ACHN (cell line): Measurements from ENCODE around the gene OR51B2.

ENCODE experiments used
- DNase-seq: peaks from one replicate; pipeline ENCODE4 v3.0.0-alpha.2; 2015
- in situ Hi-C: cut with HindIII; loops from 2 replicates; pipeline ENCODE4 v1.10.0; 2017; ENCODE audit warnings: low sequenced_read_pairs, low pct_ligation_motif_present, low pct_unique_long_range_greater_than_20kb

OR51B2 gene

DNA sequence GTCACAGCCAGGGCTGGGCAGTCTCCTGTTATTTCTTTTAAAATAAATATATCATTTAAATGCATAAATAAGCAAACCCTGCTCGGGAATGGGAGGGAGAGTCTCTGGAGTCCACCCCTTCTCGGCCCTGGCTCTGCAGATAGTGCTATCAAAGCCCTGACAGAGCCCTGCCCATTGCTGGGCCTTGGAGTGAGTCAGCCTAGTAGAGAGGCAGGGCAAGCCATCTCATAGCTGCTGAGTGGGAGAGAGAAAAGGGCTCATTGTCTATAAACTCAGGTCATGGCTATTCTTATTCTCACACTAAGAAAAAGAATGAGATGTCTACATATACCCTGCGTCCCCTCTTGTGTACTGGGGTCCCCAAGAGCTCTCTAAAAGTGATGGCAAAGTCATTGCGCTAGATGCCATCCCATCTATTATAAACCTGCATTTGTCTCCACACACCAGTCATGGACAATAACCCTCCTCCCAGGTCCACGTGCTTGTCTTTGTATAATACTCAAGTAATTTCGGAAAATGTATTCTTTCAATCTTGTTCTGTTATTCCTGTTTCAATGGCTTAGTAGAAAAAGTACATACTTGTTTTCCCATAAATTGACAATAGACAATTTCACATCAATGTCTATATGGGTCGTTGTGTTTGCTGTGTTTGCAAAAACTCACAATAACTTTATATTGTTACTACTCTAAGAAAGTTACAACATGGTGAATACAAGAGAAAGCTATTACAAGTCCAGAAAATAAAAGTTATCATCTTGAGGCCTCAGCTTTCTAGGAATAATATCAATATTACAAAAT is 35.8 kb downstream of the OR51B2 start:
- no peak for DNase-seq
- in situ Hi-C loops: no loop called here

DNA sequence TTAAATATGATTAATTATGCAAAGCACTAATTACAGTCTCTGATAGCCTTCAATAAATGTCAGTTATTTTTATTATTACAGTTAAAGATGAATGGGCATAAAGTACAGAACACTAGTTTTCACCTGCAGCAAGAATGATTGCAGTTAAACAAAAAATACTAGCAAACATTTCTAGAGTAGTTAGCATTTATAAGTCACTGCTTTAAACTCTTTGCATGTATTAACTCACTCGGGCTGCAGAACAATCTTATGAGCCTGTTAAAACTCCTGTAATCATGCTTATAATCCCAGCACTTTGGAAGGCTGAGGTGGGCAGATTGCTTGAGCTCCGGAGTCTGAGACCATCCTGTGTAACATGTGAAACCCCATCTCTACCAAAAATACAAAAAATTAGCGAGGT is 37.2 kb downstream of the OR51B2 start:
- in situ Hi-C loops: no loop called here

DNA sequence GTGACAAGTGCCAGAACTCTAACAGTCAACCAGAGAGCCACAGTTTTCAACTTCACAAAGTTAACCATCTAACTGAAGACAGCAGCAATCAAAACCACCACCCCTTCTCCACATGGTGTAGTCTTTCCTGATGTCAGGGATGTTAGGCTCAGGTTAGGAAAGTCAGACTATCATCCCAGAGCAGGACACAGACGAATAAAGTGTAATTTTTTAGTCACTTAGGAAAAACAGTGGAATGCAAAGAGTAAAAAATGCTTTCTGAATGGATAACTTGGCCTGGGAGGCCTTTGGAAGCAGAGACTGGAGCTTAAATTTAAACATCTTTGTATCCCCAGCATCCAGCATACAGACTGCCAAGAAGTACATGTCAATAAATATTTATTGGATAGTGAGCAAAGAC is 37.7 kb downstream of the OR51B2 start:
- no peak for DNase-seq
- in situ Hi-C loops: no loop called here

More for the DNA sequence above, 37.2 kb downstream of the OR51B2 start:
- DNase-seq: no peak

DNA sequence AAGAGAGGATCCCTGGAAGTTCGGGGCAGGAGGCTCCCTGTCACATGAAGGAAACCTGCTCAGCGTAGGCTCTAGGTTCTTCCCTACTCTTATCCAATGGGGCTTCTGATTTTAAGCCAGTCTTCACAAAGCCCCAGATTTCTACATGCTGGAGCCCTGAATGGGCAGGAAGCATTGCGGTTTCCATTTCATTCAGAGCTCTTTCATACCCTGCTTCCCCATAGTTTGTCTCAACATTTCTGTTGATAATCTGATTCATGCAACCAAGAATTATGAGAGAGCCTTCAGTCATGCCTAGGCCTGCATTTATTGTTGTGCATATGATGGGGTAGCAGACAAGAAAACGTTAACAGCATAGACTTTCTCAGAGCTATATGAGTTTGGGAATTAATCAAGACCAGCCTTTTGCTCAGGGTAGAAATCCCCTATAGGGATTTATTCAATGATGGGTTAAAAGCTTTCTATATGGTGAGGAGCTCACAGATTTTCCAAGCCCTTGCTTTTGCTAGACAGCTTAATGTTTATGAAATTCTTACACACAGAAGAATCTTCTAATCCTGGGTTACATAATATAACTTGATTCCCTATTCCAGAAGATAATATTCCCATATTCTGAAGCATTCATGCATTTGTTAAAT is 38.3 kb downstream of the OR51B2 start:
- in situ Hi-C loops: no loop called here
- no peak for DNase-seq

DNA sequence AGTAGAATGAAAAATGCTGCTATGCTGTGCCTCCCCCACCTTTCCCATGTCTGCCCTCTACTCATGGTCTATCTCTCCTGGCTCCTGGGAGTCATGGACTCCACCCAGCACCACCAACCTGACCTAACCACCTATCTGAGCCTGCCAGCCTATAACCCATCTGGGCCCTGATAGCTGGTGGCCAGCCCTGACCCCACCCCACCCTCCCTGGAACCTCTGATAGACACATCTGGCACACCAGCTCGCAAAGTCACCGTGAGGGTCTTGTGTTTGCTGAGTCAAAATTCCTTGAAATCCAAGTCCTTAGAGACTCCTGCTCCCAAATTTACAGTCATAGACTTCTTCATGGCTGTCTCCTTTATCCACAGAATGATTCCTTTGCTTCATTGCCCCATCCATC is 39.5 kb downstream of the OR51B2 start:
- in situ Hi-C loops: no loop called here
- no peak for DNase-seq

DNA sequence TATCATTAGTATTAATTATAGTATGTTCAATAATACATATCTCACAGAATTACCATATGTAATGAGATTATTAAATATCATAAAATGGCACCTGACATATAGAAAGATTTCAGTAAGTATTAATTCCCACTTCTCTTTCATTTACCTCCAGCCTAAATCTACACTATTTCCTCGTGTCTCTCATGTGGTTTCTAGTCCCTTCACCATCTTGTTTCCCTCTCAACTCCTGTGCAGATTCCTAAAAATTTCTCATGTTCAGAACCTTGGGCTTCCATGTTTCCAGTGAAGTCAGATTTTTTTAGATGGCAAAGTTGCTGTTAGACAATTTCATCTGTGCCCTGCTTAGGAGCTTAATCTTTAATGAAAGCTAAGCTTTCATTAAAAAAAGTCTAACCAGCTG is 40.2 kb downstream of the OR51B2 start:
- in situ Hi-C loops: no loop called here
- DNase-seq: no peak

DNA sequence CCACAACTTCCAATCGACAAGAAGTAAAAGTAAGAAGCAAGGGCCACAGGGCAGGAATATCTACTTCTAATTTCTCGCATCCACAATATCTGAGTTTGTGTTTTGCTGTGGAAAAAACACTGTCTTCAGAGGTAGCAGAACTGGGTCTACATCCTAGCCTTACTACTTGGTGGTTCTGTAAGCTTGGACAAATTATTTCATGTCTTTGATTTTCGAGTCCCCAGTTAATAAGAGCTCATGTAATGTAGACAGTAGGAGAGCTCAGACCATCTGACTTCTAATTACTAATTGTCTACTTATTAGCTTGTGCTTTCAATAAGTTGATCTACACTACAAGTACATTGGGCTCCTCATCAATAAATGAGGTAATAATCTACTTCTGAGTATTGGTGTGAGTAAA is 41.0 kb downstream of the OR51B2 start:
- in situ Hi-C loops: no loop called here
- no peak for DNase-seq

DNA sequence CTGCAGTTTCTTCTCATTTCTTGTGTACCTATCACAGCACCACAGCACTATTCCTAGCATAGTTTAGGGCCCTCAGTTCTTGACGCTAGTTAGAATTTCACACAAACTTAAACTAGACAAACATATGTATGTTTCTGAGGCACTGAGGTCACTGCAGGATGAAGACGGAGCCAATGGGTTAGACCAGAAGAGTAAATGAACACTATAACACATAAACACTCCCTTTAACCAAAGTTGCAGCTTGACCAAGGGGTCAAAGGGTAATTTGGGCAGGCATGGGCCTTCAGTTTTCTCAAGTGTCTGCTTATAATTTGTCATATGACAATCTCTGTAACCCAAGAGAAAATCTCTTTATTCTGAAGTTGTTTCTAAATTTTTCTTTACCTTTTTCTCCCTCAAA is 41.5 kb downstream of the OR51B2 start:
- in situ Hi-C loops: no loop called here
- no peak for DNase-seq

DNA sequence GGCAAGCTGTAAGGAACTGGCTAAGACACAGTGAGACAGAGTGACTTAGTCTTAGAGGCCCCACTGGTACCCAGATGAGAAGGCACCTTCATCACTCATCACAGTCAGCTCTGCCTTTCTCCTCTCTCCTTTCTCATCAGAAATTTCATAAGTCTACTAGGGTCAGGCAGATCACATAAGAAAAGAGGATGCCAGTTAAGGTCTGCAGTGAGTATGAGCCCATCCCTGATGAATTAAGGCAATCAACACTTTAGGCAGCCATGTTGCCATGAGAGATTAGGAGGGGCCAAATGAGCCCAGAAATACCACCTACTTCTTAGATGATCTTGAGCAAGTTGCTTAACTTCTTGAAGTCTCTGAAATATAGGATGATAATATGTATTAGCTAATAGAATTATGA is 42.5 kb downstream of the OR51B2 start:
- DNase-seq: no peak
- in situ Hi-C loops: no loop called here

DNA sequence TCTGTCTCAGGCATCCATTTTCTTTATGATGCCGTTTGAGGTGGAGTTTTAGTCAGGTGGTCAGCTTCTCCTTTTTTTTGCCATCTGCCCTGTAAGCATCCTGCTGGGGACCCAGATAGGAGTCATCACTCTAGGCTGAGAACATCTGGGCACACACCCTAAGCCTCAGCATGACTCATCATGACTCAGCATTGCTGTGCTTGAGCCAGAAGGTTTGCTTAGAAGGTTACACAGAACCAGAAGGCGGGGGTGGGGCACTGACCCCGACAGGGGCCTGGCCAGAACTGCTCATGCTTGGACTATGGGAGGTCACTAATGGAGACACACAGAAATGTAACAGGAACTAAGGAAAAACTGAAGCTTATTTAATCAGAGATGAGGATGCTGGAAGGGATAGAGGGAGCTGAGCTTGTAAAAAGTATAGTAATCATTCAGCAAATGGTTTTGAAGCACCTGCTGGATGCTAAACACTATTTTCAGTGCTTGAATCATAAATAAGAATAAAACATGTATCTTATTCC is 43.5 kb downstream of the OR51B2 start:
- peak; percentile 93 for DNase-seq
- in situ Hi-C loops: no loop called here

DNA sequence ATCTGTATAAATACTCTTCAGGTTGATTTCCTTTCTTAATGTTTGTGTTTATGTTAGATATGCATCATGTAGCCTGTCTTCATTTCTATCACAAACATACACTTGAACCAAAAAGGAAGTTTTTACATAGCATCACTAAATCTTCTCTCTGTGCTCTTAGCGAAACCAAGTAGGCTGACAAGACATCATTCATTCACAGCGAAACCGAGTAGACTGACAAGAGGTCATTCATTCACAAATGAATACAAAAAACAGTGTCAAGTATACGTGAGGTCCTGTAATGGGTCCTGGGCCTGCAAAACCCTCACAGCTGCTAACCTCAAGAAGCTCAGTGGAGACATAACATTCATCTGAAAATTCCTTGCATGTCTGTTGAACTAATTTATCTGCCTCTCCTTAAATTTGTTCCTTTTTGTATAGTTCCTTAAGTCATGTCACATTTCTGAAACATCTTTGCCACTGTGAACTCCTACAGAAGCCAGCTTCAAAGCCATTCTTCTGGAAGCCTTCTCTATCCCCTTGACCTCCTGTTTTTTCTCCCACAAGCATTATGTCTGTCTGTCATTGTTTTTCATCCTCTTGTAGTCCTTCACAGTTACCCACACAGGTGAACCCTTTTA is 44.5 kb downstream of the OR51B2 start:
- in situ Hi-C loops: no loop called here
- DNase-seq: no peak

DNA sequence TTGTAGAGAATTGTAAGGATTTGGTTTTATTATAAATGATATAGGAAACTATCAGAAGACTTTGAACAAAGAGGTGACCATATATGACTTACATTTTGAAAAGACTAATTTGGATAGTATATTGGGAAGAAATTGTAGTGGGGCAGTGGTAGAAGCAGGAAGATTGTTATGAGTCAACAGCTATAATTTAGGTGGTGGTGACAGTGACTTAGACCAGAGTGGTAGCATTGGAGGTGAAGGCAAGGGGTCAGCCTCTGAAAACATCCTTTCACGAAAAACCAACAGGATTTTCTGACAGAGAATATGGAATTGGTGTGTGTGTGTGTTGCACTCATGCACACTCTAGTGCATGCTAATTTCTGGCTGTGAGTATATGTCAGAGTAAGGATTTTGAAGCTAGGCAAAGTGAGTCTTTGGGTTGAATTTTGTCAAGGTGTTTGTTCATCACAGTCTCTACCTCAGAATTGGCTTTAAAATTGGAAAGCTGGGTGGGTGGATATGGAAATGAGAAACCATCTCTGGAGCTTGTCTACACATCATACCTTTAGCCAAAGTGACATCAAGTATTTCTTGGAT is 46.2 kb downstream of the OR51B2 start:
- no peak for DNase-seq
- in situ Hi-C loops: no loop called here

DNA sequence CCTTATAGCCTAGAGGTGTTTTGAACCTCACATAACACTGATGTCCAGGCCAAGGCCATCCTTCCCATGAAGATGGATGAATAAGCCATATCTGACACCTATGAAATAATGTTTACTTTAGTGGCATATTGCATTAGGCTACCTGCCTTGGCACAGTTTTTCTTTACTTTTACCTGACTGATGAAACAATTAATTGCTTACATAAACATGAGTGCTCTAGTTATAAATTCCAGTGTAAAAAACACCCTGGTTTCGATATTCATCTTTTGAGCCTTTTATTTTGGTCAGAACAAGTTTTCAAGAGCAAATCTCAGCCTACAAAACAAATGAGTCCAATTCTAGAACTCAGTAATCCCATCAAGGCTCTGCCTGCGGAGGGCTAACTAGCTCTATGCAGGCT is 47.4 kb downstream of the OR51B2 start:
- in situ Hi-C loops: no loop called here
- DNase-seq: no peak

DNA sequence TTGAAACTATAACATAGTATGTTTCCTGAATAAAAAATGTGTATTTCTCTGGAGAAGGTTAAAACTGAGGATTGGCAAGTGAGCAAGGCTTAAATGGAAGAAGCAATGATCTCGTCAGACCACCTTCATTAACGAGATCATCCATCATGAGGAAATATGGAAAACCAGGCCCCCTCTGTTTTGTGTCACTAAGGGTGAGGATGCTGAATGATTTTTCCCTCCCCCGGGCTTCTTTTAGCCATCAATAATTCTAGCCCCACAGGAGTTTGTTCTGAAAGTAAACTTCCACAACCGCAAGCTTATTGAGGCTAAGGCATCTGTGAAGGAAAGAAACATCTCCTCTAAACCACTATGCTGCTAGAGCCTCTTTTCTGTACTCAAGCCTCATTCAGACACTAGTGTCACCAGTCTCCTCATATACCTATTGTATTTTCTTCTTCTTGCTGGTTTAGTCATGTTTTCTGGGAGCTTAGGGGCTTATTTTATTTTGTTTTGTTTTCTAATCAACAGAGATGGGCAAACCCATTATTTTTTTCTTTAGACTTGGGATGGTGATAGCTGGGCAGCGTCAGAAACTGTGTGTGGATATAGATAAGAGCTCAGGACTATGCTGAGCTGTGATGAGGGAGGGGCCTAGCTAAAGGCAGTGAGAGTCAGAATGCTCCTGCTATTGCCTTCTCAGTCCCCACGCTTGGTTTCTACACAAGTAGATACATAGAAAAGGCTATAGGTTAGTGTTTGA is 48.6 kb downstream of the OR51B2 start:
- no peak for DNase-seq
- in situ Hi-C loops: no loop called here

DNA sequence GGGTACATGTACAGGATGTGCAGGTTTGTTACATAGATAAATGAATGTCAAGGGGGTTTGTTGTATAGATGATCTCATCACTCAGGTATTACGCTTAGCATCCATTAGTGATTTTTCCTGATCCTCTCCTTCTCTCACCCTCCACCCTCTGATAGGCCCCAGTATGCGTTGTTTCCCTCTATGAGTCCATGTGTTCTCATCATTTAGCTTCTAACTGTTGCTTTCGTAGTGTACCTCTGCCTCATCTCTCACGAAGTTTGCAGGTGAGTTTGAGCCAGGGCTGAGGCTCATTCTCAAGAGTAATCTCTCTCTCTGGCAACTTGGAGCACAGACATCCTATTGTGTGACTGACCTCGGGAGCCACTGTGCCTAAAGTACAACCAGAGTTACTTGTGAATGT is 49.7 kb downstream of the OR51B2 start:
- in situ Hi-C loops: no loop called here
- no peak for DNase-seq
